Heart left ventricle (tissue), 16 donors: ENCODE data around the gene TACC2. TPM values are rescaled to one million over a fixed set of nuclear protein-coding genes. Genes with fewer than 3 reads are reported as not detected.
A peak's percentile ranks its signal among the peaks of the same experiment; 100 is the strongest.

ENCODE experiments used
- ATAC-seq, 4 donors: fragments of 200-7000 bp; cut with Tn5 transposase; one replicate each; pipeline ENCODE4 v1.9.1; 2020 to 2022; ENCODE audit warnings: moderate library complexity in 4 of 4, mild to moderate bottlenecking in 3 of 4, moderate number of reproducible peaks in 1 of 4
- DNase-seq, 5 donors: peaks; one replicate each; pipeline ENCODE4 v3.0.0-alpha.2; 2020
- H3K27ac ChIP-seq, 12 donors: fragments of 200-600 bp; sonication (generic) in 4 of 12; one replicate each; pipeline versions ENCODE4 v1.5.0 to v1.8.0; 2016 to 2022; ENCODE audit warnings: mild to moderate bottlenecking in 2 of 12
- H3K27me3 ChIP-seq, 9 donors: fragments of 200-600 bp; sonication (generic) in 2 of 9; one replicate each; pipeline versions ENCODE4 v1.5.1 to v1.8.0; 2016 to 2022; ENCODE audit warnings: mild to moderate bottlenecking in 3 of 9
- H3K36me3 ChIP-seq, 9 donors: fragments of 200-600 bp; sonication (generic) in 2 of 9; one replicate each; pipeline versions ENCODE4 v1.5.0 to v1.8.0; 2018 to 2022; ENCODE audit warnings: mild to moderate bottlenecking in 2 of 9
- H3K4me1 ChIP-seq, 12 donors: fragments of 200-600 bp; sonication (generic) in 4 of 12; one replicate each; pipeline versions ENCODE4 v1.5.0 to v1.8.0; 2016 to 2022; ENCODE audit warnings: mild to moderate bottlenecking in 3 of 12
- H3K4me3 ChIP-seq, 12 donors: fragments of 200-600 bp; sonication (generic) in 4 of 12; one replicate each; pipeline versions ENCODE4 v1.5.0 to v1.8.0; 2017 to 2022; ENCODE audit warnings: mild to moderate bottlenecking in 9 of 12, moderate library complexity in 4 of 12
- H3K9me3 ChIP-seq, 12 donors: fragments of 200-600 bp; sonication (generic) in 4 of 12; one replicate each; pipeline versions ENCODE4 v1.5.0 to v1.8.0; 2016 to 2022; ENCODE audit warnings: mild to moderate bottlenecking in 1 of 12
- CTCF ChIP-seq, 12 donors: fragments of 200-600 bp; sonication (generic) in 4 of 12; IDR thresholded peaks; one replicate each; pipeline versions ENCODE4 v1.5.0 to v1.8.0; 2018 to 2022; ENCODE audit warnings: antibody characterized with exemption in 12 of 12, mild to moderate bottlenecking in 5 of 12
- POLR2A ChIP-seq, 2 donors: fragments of 450-650 bp; IDR thresholded peaks; one replicate each; pipeline ENCODE4 v1.6.1; 2017; ENCODE audit warnings: antibody characterized with exemption in 2 of 2, mild to moderate bottlenecking in 2 of 2, moderate library complexity in 2 of 2
- WGBS, 4 donors: extraction: QIAGEN DNeasy Blood & Tissue Kit in 2 of 4; methylation state at CpG; one replicate each; pipeline versions ENCODE4 v1.1.5 to v1.1.7; 2013 to 2018; 5-methylcytosine and 5-hydroxymethylcytosine counted together
- intact Hi-C, 10 donors: fragments of 100-400 bp; cut with DNase I; formaldehyde crosslinking; loops; one replicate each; pipeline versions ENCODE4 v1.11.1 to v1.14.2; 2022
- polyA plus RNA-seq, 2 donors: library from polyadenylated mRNA; stranded (reverse); fragments of 200-250 nt; gene quantifications; one replicate each; pipeline ENCODE4 v1.2.3, GENCODE V29; 2013
- total RNA-seq, 9 donors: library from RNA; depleted of rRNA in 2 of 9; stranded (reverse); fragments of >200 nt in 2 of 9; fragmentation: NEBNext Ultra II Directional in 3 of 9; extraction: Animal tissue kit (Norgen Biotek cat#: 25700) in 3 of 9; gene quantifications; one replicate each; pipeline versions ENCODE4 v1.1.0 to v1.2.4, GENCODE V29; 2016 to 2023
- donor health status: ischemic (EF 13 %, LVEDD 7.1; RV severe dilation, severe dysfunction).
- donor health status: healthy with polysubstance abuse.
- donor health status: DM: no; HTN: yes; CAD: no.
- donor health status: DM: no; HTN: no; CAD: no.
- donor health status: ischemic (EF 25% LVEDD 6.9; RV normal size, moderate dysfunction).
- donor health status: ischemic (EF 25% LVEDD 5.7; RV mildly dilated, moderate dysfunction).
- donor health status: healthy.
- donor health status: DM: yes; HTN: yes; CAD: no.
- donor health status: ischemic (EF 35%, LVEDD 5.7; RV mildly dilated, moderate dysfunction).
- donor health status: nonischemic (EF 11% LVEDD 7.7; RV severe dilation, severe dysfunction).
- donor health status: DM: yes; HTN: yes; CAD: no.
- donor health status: PGD.
- donor health status: ischemic (EF 29% LVEDD 5.4; RV normal size, mild dysfunction).
- donor health status: nonischemic (EF 23%, LVEDD 6.1; RV moderate dilation, normal function).

Gene TACC2
- total and polyA plus RNA-seq, 11 donors = 96.7 to 456 (median 294) TPM

- peak; percentile 78 to 87 (median 84) for ATAC-seq
- 50 to 62% (median 55%) methylated on average over 13 of the region's 13 CpGs for WGBS, 4 donors
- intact Hi-C loops = loop anchor here in 1 of 10 donors (10.0 kb wide), 1 partner anchor 69 kb away; the partner anchor contains the start of gene NSMCE4A
- H3K4me3 ChIP-seq = peak overlapping the region in 1 of 12 donors; percentile 3
- no peaks in the 10 kb centered on the region for H3K9me3 ChIP-seq
- no peaks in the 10 kb centered on the region for H3K27me3 ChIP-seq
- no peak for TF ChIP-seq CTCF (IDR thresholded peaks at IDR 0.05)
- TF ChIP-seq POLR2A (IDR thresholded peaks at IDR 0.05) = no peak
- H3K4me1 ChIP-seq = peaks cover 0 to 46% (median 18%) of the 10 kb centered on the region in 12 donors
- peak in 4 of 5 donors; percentile 35 to 61 (median 52) for DNase-seq
- peak overlapping the region; percentile 12 to 88 (median 64) for H3K27ac ChIP-seq
- H3K36me3 ChIP-seq = no peaks in the 10 kb centered on the region
Measured at GRCh38 chr10:122044045-122044661, 55.2 kb downstream of the TACC2 start.

DNA sequence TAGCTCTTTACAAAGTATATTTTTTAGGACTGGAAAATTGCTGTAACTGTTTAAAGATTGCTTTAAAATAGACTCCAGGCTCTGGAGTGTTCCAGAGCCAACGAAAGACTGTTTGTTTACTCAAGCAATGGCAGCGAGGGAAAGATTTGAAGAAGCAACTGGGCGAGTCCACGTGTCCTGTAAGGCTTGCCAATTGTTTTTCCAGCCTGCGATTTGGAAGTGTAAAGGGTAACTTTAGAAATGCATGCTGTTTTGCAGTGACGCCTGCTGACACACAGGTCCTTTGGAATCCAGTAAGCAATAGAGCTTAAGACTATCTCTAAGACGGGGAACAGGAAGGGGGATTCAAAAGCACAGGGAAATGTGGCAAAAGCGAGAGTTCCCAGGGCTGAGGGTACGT is 55.8 kb downstream of the TACC2 start:
- intact Hi-C loops = loop anchor here in 3 of 10 donors (5.0 to 10.0 kb wide), 3 partner anchors 67 to 117 kb away; partner anchors contain the start of genes NSMCE4A (in 2 of the 3) and ATE1 (in 1 of the 3)
- 15 to 20% (median 18%) methylated on average over 9 of the region's 9 CpGs for WGBS, 4 donors
- H3K4me1 ChIP-seq = peaks cover 0 to 40% (median 18%) of the 10 kb centered on the region in 12 donors

DNA sequence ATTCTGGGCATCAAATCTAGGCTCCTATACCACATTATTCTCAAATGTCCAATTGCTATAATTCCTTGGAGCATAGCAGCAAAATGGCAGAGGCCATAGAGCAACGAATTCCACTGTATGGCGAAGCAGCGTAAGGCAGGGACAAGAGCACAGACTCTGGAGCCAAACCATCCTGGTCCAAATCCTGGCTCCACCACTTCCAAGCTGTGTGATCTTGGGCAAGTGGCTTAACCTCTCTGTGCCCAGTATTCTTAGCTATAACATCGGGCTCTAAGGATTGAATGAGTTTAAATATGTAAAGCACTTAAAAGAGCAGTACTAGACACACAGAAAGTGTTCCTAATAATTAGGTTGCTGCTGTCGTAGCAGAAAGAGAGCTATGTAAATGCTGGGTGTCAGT is 56.2 kb downstream of the TACC2 start:
- intact Hi-C loops = loop anchor here in 3 of 10 donors (5.0 to 10.0 kb wide), 3 partner anchors 68 to 118 kb away; partner anchors contain the start of genes NSMCE4A (in 2 of the 3) and ATE1 (in 1 of the 3)
- H3K27me3 ChIP-seq = no peaks in the 10 kb centered on the region
- 75 to 90% (median 86%) methylated on average over 5 of the region's 5 CpGs for WGBS, 4 donors
- no peak for TF ChIP-seq CTCF (IDR thresholded peaks at IDR 0.05)
- no peak for TF ChIP-seq POLR2A (IDR thresholded peaks at IDR 0.05)
- no peak overlapping the region for H3K4me3 ChIP-seq
- no peak for DNase-seq
- ATAC-seq = no peak
- no peaks in the 10 kb centered on the region for H3K36me3 ChIP-seq
- peak overlapping the region in 9 of 12 donors; percentile 44 to 88 (median 69) for H3K27ac ChIP-seq
- H3K9me3 ChIP-seq = no peaks in the 10 kb centered on the region
- H3K4me1 ChIP-seq = peaks cover 0 to 37% (median 18%) of the 10 kb centered on the region in 12 donors

More for the DNA sequence above, 55.8 kb downstream of the TACC2 start:
- Histone ChIP-seq H3K4me3 (peak overlapping the region in 1 of 12 donors; percentile 3), H3K27me3 (no peaks in the 10 kb centered on the region), H3K36me3 (no peaks in the 10 kb centered on the region), H3K27ac (peak overlapping the region; percentile 12 to 88 (median 64)), H3K9me3 (no peaks in the 10 kb centered on the region)
- peak in 2 of 5 donors; percentile 41 to 48 for DNase-seq
- peak; percentile 53 to 74 (median 64) for ATAC-seq
- TF ChIP-seq POLR2A (IDR thresholded peaks at IDR 0.05) = no peak
- peak in 1 of 12 donors; percentile 15 for TF ChIP-seq CTCF (IDR thresholded peaks at IDR 0.05)

- no peak for DNase-seq
- Histone ChIP-seq H3K36me3 (peaks cover 0 to 14% (median 0%) of the 10 kb centered on the region in 9 donors), H3K9me3 (no peaks in the 10 kb centered on the region), H3K27me3 (no peaks in the 10 kb centered on the region), H3K4me3 (no peak overlapping the region), H3K27ac (peak overlapping the region in 3 of 12 donors; percentile 22 to 88 (median 41)), H3K4me1 (peaks cover 0 to 49% (median 24%) of the 10 kb centered on the region in 12 donors)
- intact Hi-C loops = loop anchor here in 3 of 10 donors (5.0 to 10.0 kb wide), 3 partner anchors 70 to 120 kb away; partner anchors contain the start of genes NSMCE4A (in 2 of the 3) and ATE1 (in 1 of the 3)
- ATAC-seq = no peak
- TF ChIP-seq CTCF (IDR thresholded peaks at IDR 0.05) (no peak), POLR2A (IDR thresholded peaks at IDR 0.05) (no peak)
- WGBS, 4 donors = 82 to 91% (median 88%) methylated on average over 3 of the region's 3 CpGs
Measured at GRCh38 chr10:122047560-122047959, 58.6 kb downstream of the TACC2 start.
